Retina (tissue), 1 donor: ENCODE results near the gene DOCK2.
A peak's percentile ranks its signal among the peaks of the same experiment; 100 is the strongest.
"Not testable (repeated sequence)": the region's sequence is repeated elsewhere in the genome, so short reads cannot be mapped to it uniquely, and the experiment has no call there.

Experiments used
- DNase-seq: peaks from one replicate; pipeline ENCODE4 v3.0.0-alpha.2; 2016

DOCK2 gene

DNA sequence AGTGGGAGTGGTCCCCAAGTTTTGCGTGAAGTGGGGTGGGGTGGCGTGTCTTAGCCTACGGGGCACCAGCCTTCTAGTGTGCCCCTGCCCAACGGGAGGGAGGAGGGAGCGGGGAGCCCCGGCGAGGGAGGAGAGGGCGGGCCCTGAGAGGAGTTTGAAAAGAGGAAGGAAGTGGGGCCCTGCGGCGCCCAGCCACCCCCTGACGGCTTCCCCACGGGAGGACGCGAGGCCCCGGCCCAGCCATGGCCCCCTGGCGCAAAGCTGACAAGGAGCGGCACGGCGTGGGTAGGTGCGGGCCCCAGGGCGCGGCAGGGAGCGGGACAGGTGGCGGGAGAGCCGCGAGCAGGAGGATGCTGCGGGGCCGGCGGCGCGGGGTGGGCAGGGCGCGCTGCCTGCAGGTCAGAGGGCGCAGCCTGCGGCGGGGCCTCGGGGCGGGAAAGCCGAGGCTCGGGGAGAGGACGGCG, at the start of gene DOCK2:
Gene DOCK2, plus strand, starts transcription at position 191 of the 464 bp plus-strand sequence. Its CDS starts 52 bp downstream, at position 243.
- peak; percentile 39 for DNase-seq

DNA sequence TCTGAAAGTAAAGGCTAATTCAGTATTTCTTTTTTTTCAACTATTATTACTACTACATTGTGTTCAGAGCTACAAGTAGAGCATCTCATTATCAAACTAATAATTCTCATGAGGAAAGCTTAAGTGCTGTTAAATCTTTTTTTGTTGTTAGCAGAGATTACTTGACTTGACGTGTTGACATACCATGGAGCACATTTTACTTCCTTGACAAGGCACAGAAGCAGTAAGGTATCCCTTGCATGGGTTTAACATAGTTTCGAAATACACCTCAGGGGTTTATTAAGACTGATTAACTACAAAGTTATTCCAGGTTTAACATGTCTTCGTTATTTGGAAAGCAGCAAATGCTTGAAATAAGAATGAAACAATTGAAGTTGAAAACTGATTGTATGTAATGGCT, 46.5 kb upstream of the DOCK2 start:
- no peak for DNase-seq

DNA sequence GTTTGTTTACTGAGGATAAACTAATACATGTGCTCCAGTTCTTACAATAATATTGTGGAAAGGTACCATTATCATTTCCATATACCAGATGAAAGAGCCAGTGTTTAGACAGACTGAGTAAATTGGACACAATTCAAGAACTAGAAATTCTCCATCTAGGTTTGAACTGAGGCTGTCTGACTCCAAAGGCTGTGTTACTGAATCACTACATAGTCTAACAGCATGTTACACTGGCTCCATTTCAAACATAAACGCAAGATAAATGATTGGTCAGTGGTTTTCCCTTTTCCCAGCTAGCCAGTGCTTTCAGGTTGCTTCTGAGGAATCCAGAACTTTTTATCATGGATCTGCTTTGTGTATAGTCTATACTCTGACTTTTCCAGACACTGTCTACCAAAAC, 45.4 kb upstream of the DOCK2 start:
- DNase-seq, result no peak

DNA sequence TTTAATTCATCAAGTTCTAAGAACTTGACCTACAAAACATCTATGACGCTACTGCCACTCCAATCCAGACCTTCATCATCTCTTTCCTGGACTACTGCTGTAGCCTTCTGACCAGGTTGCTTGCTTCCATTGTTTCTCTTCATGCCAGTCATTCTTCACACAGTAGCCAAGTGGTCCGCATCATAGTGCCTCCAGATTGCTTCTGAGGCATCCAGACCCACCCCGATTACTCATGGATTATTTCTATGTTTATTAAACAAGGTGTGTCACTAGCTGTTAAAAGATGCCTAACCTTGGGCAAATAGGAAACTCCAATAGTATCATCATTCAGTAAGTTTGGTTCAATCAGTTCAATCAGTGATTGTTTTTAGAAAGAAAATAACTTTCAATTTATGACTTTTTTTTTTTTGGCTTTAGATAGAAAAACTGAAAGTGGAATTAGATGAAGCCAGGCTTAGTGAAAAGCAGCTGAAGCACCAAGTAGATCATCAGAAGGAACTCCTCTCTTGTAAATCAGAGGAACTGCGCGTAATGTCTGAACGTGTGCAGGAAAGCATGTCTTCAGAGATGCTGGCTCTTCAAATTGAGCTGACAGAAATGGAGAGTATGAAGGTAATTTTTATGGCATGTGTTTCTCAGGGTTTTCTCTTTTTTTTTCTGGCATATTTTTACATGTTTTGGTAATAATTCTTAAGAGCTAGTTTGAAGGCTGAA, 44.0 kb upstream of the DOCK2 start:
- no peak for DNase-seq

DNA sequence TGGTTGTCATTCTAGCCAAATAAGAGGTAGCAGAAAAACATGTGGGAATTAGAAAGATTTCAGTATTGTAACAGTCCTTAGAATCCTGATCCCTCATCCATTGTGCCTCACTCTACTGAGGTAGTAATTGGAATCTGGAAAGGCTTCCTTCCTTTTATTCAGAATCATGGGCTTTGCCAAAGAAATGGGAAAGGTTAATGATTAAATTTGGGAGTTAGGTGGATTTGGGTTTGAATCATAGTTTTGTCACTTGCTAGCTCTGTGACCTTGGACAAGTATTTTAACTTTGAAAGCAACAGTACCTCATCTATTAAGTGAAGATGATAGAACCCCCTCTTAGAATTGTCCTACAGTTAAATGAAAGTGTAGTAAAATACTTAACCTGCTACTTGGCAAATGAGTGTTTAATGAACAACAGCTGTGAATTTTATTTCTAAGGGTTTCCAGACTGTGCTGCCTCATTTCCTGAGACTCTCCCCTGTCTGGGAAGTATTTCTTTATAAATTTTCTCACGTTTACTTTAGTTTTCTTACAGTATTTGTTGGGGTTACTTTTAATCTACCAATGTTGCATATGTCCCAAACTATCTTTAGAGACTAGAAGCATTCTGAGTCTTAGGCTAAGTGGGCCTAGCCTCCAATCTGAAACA, 41.8 kb upstream of the DOCK2 start:
- DNase-seq, result no peak

DNA sequence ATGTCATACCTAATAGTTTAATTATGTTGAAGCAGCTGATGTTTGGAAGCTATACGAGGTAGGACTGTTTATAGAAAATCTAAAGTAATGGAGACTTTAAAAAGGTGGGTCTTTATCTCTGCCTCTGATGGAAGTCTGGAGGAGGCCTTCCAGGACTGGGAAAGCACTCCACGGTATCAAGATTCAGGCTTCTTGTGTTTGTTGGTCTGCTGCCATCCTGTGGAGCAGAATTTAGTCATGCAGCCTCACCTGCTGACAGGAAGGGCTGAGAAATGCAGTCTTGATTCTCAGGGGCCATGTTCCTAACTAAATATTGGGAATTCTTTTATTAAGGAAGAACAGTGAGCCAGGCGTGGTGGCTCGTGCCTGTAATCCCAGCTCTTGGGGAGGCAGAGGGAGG, 37.6 kb upstream of the DOCK2 start:
- no peak for DNase-seq

DNA sequence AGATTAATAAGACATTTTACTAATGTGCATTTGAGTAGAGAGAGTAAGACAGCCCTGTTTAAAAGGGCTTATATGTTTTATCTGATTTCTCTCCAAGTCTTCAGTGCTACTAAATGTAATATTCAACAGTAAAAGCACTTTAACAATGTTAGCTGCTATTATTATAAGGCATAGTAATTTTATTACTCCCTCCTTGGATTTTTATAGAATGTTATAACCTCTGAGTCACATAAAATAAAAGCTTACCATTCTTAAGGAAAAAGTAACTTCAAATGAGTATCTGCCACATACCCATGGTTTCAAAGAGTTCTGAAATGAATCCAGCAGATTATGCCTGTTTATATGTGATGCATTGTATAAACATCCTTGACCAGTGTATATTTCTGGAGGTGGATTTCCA, 34.5 kb upstream of the DOCK2 start:
- no peak for DNase-seq

DNA sequence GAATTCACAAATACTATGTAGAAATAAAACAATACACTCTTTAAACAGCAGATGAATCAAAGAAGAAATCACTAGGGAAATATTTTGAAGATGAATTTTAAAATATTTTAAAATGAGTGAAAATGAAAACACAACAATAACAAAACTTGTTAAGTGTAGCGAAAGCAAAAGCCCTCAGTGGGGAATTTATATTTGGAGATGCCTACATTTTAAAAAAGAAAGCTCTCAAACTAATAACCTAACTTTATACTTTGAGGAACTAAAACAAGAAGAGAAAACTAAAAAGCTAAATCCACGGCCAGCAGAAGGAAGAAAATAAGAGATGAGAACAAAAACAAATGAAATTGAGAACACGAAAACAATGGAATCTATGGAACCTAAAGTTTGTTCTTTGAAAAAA, 30.8 kb upstream of the DOCK2 start:
- no peak for DNase-seq

DNA sequence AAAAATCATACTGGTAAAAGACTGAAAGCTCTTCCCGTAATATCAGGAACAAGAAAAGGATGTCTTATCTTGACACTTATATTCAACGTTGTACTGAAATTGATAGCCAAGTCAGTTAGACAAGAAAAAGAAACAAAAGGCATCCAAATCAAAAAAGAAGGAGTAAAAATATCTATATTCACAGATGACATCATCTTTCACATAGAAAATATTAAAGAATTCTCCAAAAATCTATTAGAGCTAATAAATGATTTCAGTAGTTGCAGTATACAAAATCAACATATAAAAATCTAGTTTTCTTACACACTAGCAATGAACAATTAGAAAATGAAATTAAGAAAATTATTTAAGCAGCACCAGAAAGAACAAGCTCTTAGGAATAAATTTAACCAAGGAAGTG, 29.2 kb upstream of the DOCK2 start:
- no peak for DNase-seq

DNA sequence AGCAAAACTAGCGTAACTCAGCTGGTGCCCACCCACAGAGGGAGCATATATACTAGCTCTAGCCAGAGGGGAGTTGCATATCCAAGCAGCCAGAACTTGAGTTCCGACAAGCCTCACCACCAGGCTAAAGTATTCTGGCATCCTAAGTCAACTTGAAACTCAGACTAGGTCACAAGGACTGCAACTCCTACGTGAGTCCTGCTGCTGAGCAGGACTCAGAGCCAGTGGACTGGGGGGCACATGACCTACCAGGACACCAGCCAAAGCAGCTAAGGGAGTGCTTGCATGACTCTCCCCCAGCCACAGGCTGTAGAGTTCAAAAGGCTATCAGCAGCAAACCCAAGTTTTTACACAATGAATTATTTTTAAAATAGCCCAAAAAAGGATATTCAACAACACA, 27.4 kb upstream of the DOCK2 start:
- no peak for DNase-seq

DNA sequence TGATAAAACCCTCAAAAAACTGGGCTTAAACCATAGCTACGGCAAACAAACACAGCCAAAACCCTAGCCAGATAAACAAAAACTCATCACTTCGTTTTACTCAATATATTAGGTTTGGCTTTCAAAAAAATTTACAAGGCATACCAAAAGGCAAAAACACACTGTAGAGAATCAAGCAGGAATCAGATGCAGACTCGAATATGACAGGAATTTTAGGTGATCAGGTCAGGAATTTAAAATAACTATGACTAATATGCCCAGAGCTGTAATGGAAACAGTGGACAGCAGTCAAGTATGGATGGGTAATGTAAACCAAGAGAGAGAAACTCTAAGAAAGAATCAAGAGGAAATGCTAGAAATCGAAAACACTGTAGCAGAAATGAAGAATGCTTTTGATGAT, 26.5 kb upstream of the DOCK2 start:
- DNase-seq, result no peak

DNA sequence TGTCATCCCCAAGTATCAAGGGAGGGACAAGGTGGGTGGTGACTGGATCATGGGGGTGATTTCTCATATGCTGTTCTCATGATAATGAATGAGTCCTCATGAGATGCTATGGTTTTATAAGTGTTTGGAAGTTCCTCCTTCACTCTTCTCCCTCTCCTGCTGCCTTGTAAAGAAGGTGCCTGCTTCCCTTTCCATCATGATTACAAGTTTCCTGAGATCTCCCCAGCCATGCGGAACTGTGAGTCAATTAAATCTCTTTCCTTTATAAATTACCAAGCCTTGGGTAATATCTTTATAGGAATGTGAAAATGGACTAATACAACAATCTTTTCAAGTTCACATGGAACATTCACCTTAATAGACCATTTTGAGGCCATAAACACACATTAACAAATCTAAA, 21.5 kb upstream of the DOCK2 start:
- no peak for DNase-seq

DNA sequence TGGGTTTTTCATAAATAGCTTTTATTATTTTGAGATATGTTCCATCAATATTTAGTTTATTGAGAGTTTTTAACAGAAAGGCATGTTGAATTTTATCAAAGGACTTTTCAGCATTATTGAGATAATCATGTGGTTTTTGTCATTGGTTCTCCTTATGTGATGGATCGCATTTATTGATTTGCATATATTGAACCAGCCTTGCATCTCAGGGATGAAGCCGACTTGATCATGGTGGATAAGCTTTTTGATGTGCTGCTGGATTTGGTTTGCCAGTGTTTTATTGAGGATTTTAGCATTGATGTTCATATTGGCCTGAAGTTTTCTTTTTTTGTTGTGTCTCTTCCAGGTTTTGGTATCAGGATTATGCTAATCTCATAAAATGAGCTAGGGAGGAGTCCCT, 12.8 kb upstream of the DOCK2 start:
- DNase-seq, result not testable (repeated sequence)

DNA sequence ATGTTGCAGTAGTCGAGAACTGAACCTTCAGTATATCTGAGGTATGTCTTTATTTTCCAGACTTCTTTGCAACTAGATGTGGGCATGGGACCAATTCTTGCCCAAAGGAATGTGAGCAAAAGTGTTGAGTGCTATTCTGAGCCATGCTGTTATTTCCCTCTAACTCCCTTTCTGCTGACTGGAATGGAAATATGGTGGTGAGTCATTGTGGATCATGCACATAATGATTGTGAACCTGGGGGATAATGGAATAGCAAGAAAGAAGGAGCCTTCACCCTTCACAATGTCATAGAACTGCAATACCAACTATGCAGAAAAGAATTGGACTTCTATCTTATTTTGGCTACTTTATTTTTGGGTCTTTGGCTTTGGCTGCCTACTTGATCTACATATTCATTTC, 10.3 kb upstream of the DOCK2 start:
- no peak for DNase-seq

DNA sequence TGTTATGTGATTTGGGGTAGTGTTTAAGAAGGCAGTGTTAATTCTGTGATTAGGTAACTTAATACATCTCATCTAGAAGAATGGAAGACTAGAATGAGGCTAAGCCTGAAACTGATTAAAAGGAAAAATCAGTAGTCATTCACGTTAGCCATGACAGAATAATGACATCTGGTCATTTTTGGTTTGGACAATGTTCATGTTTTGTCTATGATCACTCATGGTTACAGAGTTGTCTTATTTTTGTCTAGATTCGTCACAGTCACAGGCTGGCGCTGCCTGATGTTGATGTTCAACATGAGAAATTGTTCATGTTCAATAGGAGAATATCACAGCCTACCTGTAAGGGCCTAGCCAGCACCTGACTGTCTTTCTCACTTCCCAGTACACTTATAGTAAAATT, 9.5 kb upstream of the DOCK2 start:
- DNase-seq, result no peak

DNA sequence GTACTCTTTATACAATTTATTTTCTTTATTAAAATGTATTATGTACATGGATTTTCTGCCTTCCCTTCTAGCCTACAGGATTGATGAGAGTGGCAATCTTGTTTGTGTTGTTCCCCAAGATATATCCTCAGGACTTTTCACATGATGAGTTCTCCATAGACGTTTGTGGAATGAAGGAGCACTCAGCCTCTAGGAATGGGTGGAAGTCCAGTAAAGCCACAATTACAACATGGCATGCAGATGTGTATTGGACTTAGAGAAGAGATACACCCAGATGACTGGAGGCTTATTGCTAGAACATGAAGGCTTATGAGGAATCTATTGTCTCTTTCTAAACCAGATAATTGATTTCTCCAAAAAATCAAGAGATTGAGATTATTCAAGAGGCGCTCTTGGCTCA, 8.2 kb upstream of the DOCK2 start:
- no peak for DNase-seq

DNA sequence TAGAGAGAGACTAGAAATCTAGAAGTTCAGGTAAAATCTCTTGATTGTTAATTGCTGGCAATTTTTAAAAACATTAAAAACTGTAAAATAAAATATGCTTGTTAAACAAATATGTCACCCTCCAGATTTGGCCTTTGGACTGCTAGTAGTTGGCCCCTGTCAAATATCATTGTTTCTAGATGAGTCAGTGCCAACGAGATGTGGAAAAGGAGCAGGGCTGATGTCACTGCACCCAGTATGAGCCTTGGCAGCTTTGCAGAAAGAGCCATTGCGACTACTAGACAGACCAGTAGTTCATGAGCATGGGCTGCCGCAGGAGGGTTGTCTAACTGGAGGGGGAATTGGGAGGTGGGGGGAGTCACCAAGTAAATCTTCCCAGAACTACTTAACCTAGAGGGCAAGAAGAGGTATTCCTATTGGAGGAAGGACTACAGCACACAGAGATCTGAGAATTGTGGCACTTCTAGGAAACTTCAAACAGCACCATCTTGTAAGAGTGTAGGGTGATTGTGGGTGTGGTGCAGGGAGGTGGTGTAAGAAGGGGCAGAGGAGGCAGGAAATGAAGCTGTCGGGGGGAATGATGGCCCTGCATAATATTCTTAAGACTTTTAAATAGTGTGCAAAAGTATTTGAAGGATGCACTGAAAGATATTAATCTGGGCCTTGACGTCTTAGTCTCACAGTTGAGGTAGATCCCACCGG, 7.1 kb upstream of the DOCK2 start:
- DNase-seq, result no peak

DNA sequence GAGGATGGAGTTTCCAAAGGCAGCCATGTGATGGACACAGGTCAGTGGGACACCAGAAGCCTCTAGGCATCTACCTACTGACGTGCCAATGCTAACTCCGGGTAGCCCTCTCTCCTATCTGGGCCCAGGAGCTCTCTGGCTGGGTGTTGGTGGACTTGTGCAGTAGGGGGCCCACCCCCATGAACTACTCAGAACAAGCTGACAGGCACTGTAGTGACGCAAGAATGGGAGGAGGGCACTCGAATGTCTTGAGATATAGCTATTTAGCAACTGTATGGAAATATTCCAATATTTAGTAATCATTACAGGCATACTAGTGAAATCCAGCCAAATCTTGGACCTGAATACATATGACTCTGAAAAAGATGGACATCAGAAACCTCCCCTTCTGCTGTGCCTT, 5.7 kb upstream of the DOCK2 start:
- DNase-seq, result no peak

DNA sequence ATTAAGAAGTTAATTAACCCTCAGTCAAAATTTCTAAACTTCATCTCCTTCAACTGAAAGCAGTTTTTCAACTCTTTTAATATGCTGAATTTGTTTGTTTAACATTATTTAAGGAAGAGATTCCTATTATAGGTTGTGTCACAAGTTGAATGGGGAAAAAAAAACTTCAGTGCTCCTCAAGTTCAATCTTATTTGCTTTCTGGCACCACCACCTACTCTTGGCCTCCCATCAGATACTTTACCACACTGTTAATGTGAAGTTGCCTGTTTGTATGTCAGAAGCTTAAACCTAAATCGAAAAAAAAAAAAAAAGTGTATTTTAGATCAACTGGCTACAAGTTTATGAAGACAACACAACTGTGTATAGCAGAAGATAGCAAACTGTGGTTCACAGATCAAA, 4.1 kb upstream of the DOCK2 start:
- no peak for DNase-seq

DNA sequence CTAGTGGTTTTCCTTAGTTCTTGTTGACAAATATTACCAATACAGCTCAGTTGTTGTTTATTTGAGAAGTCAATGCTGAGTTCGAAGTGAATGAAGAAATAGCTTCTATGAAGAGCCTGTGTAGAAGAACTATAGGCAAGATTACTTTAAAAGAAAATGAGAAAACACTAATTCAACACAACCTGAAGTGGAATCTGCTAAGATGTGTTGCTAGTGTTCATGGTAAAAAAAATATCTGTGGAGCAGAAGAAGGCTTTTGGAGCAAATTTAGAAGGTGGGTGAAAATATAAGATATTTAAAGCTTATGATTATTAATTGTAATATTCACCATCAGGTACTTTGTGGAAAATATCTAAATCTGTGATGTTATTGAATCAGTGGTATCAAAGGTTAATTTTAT, 2.5 kb upstream of the DOCK2 start:
- no peak for DNase-seq

DNA sequence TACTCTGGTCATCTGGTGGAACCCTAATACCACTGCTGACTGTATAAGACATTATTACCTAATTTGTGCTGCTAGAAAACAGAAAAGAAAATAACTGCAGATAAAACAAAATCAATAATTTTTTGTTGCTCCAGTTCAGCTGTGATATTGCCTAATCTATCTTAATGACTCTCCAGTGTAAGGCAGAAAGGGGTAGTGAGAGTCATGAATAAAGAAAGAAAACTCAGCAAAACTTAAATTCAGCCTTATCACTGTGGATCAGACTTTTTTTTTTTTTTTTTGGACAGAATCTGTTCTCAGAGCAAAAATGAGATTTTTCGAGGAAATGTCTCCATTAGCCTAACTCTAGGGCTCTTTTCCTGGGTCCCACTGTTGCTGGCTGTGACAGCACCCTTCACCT, 1.1 kb upstream of the DOCK2 start:
- no peak for DNase-seq

DNA sequence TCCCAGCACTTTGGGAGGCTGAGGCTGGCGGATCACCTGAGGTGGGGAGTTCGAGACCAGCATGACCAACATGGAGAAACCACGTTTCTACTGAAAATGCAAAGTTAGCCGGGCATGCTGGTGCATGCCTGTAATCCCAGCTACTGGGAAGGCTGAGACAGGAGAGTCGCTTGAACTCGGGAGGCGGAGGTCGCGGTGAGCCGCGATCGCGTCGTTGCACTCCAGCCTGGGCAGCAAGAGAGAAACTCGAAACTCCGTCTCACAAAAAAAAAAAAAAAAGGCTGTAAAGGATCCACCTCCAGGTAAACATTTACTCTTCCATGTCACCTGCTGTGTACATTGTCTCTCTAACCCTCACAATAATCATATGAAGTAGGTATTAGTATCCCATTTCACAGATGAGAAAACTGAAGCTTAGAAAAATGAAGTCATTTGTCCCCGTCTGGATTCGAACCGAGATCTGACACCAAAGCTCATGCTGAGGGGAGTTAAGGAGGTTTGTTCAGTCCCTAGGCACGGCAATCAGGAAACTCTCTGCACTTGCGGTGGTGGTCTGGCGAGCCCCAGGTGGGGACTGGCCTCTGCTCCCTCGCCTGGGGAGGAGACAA, 494 bp upstream of the DOCK2 start:
- DNase-seq, result no peak

DNA sequence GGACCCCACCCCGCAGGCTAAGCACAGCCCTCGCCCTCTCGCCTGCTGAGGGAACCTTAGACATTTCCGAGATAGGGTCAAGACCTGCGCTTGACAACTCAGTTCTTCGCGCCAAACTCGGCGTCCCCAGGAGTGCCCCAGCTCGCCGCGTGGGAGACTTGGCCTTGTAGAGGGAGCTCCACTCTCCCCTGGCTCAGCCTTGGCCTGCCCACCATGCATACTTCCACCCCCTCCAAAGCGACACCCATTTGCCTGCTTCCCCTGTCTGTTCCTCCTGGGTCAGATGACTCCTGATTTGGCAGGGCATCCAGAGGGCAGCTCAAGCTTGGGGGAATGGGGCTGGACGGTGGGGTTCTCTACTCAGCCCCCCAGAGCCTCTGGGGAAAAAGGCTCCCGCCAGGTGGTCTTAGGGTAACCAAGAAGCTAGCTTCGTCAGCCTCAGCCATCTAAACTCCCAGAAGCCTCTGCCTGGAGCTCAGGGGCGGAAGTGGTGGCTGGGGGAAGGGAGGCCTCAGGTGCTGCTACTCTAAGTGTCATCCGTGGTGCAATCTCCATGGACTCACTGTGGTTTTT, 560 bp downstream of the DOCK2 start:
- DNase-seq, result no peak
